Renal pelvis (tissue), 4 donors: ENCODE measurements around the gene LRRC38. TPM values are rescaled to one million over a fixed set of nuclear protein-coding genes. Genes with fewer than 3 reads are reported as not detected.
"Not testable (repeated sequence)": the region's sequence is repeated elsewhere in the genome, so short reads cannot be mapped to it uniquely, and the experiment has no call there.

Source experiments
- DNase-seq: peaks from one replicate; pipeline ENCODE4 v3.0.0-alpha.2; 2013
- polyA plus RNA-seq, 3 donors: library from polyadenylated mRNA; unstranded; fragments of 120-200 nt; gene quantifications; one replicate each; pipeline ENCODE4 v1.2.1, GENCODE V29; 2013; ENCODE audit not compliant: insufficient read length in 3 of 3

The LRRC38 gene
- polyA plus RNA-seq, 3 donors: 0.16 TPM; not detected in 2

- DNase-seq: no peak
Measured at GRCh38 chr1:13465515-13465914, 48.3 kb downstream of the LRRC38 start.

- DNase-seq: no peak
Measured at GRCh38 chr1:13462682-13463081, 51.1 kb downstream of the LRRC38 start.

- no peak for DNase-seq
Measured at GRCh38 chr1:13461977-13462376, 51.8 kb downstream of the LRRC38 start.

GRCh38 chr1:13456904-13457532 lies 56.8 kb downstream of the LRRC38 start:
- no peak for DNase-seq

- no peak for DNase-seq
Measured at GRCh38 chr1:13451399-13451965, 62.3 kb downstream of the LRRC38 start.

GRCh38 chr1:13450204-13450603 lies 63.6 kb downstream of the LRRC38 start:
- DNase-seq: no peak

GRCh38 chr1:13443335-13443979 lies 70.3 kb downstream of the LRRC38 start:
- no peak for DNase-seq

- DNase-seq: not testable (repeated sequence)
Measured at GRCh38 chr1:13439104-13439783, 74.6 kb downstream of the LRRC38 start.

GRCh38 chr1:13435458-13435857 lies 78.3 kb downstream of the LRRC38 start:
- DNase-seq: no peak

- not testable (repeated sequence) for DNase-seq
Measured at GRCh38 chr1:13433694-13434358, 80.0 kb downstream of the LRRC38 start.

- DNase-seq: no peak
Measured at GRCh38 chr1:13432251-13432650, 81.6 kb downstream of the LRRC38 start.

- no peak for DNase-seq
Measured at GRCh38 chr1:13430495-13430894, 83.3 kb downstream of the LRRC38 start.

Other genes with a start within 250 kb of the LRRC38 start
- gene PRAMEF8, start 228.9 kb downstream of the LRRC38 start, polyA plus RNA-seq: not detected
- gene PRAMEF33, start 210.5 kb downstream of the LRRC38 start, polyA plus RNA-seq: not detected
- gene PRAMEF15, start 198.4 kb downstream of the LRRC38 start, polyA plus RNA-seq: not detected
- gene PRAMEF14, start 166.9 kb downstream of the LRRC38 start, polyA plus RNA-seq: not detected
- not detected for gene PRAMEF19, start 142.1 kb downstream of the LRRC38 start, polyA plus RNA-seq
- gene PRAMEF17, start 124.4 kb downstream of the LRRC38 start, polyA plus RNA-seq: not detected
- gene PRAMEF20, start 103.6 kb downstream of the LRRC38 start, polyA plus RNA-seq: not detected
- gene PDPN, start 69.8 kb upstream of the LRRC38 start, polyA plus RNA-seq: 10 to 100 TPM; 17.6 to 19.0 (median 18.7) TPM
- 10 to 100 TPM; 35.3 to 36.9 (median 36.4) TPM for gene PRDM2, start 186.2 kb upstream of the LRRC38 start, polyA plus RNA-seq